Neural cell (in vitro differentiated cells): ENCODE results near the gene PLET1.

ENCODE experiments used
- CTCF ChIP-seq: fragments of 450-650 bp; IDR thresholded peaks from 2 replicates; pipeline ENCODE4 v1.5.1; 2014; ENCODE audit warnings: antibody characterized with exemption, mild to moderate bottlenecking, moderate library complexity; ENCODE audit not compliant: poor library complexity, severe bottlenecking
- EZH2 ChIP-seq: fragments of 200-600, 300-800 bp; shearing (Covaris generic), sonication (generic); IDR thresholded peaks from 2 replicates; pipeline ENCODE4 v1.6.1; 2014; ENCODE audit warnings: antibody characterized with exemption, low read length, borderline replicate concordance, mild to moderate bottlenecking; ENCODE audit not compliant: insufficient read depth, poor library complexity, severe bottlenecking
- MXI1 ChIP-seq: fragments of 450-650 bp; conservative IDR thresholded peaks from 2 replicates; pipeline ENCODE4 v1.6.1; 2014; ENCODE audit warnings: antibody characterized with exemption, mild to moderate bottlenecking; ENCODE audit not compliant: poor library complexity, severe bottlenecking
- POLR2AphosphoS5 ChIP-seq: IDR thresholded peaks from 2 replicates; pipeline ENCODE4 v1.6.1; 2012
- SMC3 ChIP-seq: fragments of 450-650 bp; conservative IDR thresholded peaks from 2 replicates; pipeline ENCODE4 v1.6.1; 2014; ENCODE audit warnings: antibody characterized with exemption, mild to moderate bottlenecking, moderate library complexity; ENCODE audit not compliant: poor library complexity

GRCh38 chr11:112211536-112211935 lies 49.1 kb downstream of the PLET1 start:
- TF ChIP-seq MXI1 (no peak), EZH2 (no peak), SMC3 (no peak), CTCF (no peak), POLR2AphosphoS5 (no peak)
